HG03025 (cell line): ENCODE results near the gene TFB2M.
A peak's percentile ranks its signal among the peaks of the same experiment; 100 is the strongest.
"Not testable (repeated sequence)": the region's sequence is repeated elsewhere in the genome, so short reads cannot be mapped to it uniquely, and the experiment has no call there.

Experiments used
- ATAC-seq: cut with Tn5 transposase; IDR thresholded peaks from one replicate; pipeline ENCODE4 v1.9.1; 2021; ENCODE audit warnings: mild to moderate bottlenecking, moderate library complexity; ENCODE audit not compliant: unreplicated experiment, low FRiP score

Gene TFB2M, protein sequence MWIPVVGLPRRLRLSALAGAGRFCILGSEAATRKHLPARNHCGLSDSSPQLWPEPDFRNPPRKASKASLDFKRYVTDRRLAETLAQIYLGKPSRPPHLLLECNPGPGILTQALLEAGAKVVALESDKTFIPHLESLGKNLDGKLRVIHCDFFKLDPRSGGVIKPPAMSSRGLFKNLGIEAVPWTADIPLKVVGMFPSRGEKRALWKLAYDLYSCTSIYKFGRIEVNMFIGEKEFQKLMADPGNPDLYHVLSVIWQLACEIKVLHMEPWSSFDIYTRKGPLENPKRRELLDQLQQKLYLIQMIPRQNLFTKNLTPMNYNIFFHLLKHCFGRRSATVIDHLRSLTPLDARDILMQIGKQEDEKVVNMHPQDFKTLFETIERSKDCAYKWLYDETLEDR

DNA sequence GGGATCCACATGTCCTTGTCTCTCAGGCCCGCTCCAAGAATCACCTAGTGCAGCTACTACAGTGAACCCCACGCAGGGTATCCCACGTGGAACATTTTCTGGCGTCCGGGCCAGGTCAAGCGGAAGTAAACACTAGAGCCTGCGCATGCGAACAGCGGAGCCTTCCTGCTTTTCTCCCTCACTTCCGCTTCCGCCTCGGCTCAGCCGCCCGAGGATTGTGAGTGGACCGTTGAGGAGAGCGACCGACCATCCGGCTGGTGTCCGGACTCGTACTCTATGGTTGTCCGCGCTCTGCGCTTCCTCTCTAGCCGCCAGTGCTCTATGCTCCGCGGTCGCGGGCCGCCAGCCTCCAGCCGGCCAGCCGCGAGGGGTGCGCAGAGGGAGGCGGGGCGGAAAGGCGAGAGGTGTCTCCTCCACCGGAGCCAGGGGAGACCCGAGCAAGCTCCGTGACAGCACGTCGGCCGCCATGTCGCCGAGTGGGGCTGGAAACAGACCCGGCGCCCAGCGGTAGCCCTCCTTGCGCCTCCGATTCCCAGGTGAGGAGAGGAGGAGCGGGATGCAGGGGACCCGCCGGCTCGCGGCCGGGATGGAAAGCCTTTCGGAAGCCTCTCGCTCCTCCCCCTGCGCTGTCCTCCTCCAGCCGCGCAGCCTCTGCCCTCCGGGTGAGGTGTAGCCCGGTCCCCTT, at the start of gene TFB2M, which contains the start of gene CNST:
Gene TFB2M, minus strand, starts transcription at position 134 of the 685 bp plus-strand sequence. Its CDS starts 123 bp downstream, at position 11.
Gene CNST, plus strand, starts transcription at position 329 of the 685 bp plus-strand sequence. CDS start 25,107 bp downstream, outside the sequence.
- ATAC-seq, result peak; percentile 94

DNA sequence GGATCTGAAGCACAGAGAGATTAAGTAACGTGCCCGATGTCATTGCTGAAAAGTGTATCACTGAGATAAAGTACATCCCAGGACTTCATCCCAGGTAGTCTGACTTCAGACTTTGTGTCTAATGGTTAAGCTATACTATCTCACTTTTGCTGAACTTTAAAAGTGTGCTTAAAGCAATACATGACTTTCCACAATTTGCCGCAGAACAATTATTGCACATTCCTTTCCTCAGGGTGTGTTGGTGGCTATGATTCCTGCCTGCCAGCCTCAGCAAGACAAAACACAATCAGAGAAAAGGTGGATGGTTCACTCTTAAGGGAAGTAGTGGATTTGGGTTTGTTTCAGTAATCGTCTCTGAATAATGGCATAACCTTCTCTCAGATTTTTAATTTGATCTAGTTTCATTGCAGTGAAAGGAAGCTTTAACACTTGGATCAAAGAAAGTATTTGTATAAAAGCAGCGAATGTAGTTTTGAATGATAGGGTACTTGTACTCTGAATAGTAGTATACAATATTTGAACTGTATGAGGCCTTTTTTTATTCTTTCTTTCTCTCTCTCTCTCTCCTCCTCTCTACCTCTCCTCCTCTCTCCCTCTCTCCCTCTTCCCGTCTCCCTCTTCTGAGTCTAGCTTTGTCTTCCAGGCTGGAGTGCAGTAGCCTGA, 47.2 kb upstream of the TFB2M start:
- no peak for ATAC-seq

DNA sequence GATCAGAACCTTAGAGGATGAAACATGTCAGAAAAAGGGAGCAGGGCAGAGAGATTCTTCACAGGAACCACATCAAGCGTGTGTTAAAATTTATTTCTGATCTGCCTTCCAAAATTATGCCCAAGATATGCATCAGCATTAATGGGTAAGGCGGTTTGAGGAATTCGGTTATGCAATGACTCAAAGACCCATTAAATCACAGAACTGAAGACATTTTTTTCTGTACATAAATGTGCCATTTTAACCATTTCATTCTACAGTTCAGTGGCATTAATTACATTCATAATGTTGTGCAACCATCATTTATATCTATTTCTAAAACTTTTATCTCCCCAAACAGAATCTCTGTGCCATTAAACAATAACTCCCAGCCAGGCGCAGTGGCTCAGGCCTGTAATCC, 43.6 kb upstream of the TFB2M start:
- ATAC-seq, result no peak

DNA sequence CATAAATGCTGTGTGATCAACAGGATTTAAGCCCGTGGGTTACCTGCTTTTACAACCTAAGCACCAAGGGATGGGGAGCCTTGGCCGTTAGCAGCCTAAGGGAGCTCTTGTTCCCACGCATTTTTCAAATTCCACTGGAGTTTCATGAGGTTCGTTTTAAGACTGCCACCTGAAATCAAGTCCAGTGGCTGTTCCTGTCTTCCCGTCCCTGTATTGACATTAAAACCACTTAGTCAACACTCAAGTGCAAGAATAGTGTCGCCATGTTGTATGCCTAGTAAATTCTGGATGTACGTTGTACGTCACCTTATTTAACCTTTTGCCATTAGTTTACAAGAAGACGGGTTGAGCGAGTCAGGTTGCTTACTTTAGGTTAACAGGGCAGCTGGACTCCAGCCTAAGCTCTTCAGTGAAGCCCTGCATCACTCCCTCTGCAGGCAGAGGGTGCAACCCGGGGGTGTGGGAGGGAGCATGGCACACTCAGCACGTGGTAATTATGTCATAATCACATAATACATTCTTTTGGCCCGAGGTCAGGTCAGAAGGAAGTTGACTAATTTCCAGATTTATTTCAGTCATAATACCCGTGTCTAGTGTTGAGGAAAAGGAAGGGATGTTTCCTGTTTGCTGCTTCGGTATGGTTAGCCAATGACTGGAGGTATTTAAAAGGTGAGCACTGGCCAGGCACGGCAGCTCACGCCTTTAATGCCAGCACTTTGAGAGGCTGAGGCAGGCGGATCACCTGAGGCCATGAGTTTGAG, 42.7 kb upstream of the TFB2M start:
- no peak for ATAC-seq

DNA sequence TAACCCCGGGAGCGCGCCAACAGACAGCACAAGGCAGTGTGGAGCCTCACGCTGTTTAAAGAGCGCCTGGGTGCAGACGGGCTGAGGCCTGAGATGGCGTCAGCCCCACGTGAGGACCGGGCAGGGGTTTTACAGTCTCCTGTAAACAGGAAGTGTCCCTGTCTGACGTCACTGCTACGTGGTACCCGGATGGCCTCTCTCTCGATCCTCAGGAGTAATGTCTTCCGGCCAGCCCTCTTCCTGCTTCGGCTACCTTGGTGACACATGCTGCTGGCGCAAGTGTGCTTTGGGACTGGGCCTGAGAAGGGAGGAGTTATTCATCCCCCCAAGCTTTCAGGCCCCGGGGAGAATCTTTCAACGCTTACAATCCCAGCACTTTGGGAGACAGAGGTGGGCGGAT, 41.4 kb upstream of the TFB2M start:
- ATAC-seq, result no peak

DNA sequence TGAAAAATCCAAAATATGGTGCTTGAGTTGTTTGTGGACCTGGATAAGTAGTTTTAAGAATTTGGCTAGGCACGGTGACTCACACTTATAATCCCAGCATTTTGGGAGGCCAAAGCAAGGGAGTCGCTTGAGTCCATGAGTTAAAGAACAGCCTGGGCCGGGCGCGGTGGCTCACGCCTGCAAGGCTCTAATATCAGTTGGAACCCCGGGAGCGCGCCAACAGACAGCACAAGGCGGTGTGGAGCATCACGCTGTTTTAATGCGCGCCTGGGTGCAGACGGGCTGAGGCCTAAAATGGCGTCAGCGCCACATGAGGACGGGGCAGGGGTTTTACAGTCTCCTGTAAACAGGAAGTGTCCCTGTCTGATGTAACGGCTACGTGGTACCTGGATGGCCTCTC, 39.2 kb upstream of the TFB2M start:
- not testable (repeated sequence) for ATAC-seq

DNA sequence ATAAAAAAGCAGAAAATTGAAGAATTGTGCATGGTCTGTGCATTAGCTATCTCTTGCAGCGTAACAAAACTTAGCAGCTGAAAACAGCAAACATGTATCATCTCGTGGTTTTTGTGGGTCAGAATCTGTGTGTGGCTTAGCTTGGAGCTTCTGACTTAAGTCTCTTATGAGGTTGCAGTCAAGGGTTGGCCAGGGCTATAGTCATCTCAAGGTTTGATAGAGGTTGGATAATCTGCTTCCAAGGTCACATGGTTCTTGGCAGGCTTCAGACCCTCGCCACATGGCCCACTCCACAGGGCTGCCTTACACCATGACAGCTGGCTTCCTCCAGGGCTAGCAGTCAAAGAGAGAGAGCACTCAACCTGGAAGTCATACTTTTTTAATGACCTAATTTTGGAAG, 36.1 kb upstream of the TFB2M start:
- no peak for ATAC-seq

DNA sequence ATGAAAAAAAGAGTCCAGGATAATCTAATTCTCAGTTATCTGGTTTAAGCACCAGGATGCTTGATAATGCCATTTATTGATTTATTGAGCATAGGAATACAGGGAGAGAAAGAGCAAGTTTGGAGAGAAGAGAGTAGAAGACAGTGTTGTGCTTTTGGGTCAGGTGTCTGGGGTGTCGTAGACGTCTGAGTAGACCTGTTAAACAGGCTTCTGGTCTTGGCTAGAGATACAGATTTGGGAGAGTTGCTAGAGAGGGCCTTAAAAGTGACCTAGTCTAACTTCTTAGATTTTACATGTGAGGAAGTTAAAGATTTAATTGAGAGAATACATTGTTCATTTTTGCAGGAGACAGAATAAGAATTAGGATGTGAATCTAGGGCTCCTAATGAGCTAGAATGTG, 34.5 kb upstream of the TFB2M start:
- no peak for ATAC-seq

DNA sequence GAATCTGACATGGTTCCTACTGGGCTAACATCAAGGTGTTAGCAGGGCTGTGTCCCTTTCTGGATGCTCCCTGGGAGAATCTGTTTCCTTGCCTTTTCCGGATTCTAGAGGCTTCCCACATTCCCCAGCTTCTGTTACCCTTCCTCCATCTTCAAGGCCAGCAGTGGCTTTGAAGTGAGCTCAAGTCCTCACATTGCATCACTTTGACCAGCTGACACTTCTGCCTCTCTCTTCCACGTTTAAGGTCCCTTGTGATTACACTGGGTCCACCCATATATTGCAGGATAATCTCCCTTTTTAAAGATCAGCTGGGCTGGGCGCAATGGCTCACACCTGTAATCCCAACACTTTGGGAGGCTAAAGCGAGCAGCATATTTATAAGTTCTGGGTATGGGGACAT, 33.3 kb upstream of the TFB2M start:
- ATAC-seq, result no peak

DNA sequence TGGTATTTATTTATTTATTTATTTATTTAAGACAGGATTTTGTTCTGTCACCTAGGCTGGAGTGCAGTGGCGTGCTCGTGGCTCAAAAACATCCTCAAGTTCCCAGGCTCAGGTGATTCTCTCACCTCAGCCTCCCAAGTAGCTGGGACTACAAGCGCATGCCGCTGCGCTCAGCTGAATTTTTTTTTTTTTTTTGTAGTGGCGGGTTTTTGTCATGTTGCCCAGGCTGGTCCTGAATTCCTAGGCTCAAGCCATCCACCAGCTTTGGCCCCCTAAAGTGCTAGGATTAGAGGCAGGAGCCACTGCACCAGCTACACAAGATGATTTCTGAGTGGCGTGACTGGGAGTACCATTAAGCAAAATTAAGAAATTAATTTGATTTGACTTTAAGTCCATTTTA, 31.9 kb upstream of the TFB2M start:
- no peak for ATAC-seq

DNA sequence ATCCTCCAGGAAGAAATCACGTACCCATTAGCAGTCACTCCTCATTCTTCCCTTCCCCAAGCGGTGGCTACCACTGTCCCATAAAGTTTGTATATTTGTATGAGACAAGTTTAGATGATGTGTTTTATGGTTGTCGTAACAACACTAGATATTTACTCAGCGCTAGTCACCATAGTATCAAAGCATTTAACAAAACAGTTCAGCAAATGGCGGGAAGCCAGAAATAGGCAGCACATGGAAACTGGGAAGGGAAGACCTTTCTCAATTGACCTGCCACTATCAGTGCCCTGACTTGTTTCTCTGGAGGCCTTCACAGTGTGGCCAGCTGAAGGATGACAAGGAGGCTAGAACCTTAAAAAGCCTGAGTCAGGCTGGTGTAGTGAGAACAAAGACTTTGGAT, 31.3 kb upstream of the TFB2M start:
- ATAC-seq, result no peak

DNA sequence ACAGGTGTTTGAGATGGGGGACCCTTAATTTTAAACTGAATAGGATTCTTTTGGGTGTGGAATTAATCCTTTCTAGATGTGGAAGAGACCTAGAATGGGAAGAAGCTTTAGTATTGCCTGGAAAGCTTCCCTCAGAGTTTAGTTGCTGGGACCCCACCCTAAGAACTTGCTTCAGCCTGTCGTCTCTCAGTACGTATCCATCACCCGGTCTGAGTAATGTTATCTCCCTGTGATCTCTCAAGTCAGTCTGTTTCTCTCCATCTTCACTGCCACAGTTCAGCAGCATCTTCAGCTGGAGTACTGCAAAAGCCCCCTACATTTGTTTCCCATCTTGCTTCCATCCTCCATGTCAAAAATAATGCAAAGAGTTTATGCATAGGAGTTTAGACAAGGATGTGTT, 29.1 kb upstream of the TFB2M start:
- ATAC-seq, result no peak

DNA sequence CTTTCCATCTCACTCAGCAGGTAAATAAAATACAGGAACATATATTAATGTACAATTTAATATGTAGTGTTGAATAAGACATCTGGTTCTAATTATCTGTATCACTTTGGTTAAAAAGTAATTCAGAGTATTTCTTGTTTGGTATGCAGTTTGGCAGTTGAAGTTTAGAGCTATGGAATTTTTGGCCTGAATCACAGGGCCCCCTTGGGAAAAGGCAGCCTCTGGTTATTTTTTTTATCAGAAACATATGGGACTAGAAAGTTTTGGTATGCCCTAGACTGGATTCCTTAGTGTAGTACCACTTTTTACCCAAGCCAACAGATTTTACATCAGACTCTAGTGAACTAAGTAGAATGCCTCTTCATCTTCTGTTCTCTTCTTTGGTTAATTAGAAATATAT, 26.6 kb upstream of the TFB2M start:
- no peak for ATAC-seq

DNA sequence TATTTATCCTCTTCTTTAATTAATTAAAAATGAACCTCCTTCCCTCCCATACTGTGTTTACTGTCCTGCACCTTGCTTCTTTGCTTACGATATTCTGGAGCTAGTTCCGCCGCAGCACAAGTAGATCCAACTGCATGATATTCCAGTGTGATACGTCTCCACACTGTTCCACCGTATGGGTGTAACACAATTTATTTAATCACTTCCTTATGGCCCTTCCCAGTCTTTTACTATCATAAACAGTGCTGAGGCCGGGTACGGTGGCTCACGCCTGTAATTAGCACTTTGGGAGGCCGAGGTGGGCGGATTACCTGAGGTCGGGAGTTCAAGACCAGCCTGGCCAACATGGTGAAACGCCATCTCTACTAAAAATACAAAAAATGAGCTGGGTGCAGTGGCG, 25.9 kb upstream of the TFB2M start:
- ATAC-seq, result no peak

DNA sequence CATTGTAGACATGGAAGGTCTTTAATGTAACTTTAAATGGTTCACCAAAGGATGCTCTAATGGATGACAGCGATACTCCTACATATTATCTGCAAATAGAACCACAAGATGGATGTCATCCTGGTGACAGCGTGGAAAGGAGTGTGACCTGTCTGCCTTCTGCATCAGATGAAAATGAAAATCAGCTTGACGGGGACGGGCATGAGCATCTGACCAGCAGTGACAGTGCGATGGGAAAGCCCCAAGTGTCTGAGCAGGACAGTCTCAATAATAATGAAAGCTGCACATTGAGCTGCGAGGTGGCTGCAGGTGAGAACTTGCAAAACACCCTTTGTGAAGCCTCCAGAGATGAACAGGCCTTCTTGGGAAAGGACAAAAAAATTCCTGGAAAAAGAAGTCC, 25.4 kb upstream of the TFB2M start:
- ATAC-seq, result peak; percentile 89

DNA sequence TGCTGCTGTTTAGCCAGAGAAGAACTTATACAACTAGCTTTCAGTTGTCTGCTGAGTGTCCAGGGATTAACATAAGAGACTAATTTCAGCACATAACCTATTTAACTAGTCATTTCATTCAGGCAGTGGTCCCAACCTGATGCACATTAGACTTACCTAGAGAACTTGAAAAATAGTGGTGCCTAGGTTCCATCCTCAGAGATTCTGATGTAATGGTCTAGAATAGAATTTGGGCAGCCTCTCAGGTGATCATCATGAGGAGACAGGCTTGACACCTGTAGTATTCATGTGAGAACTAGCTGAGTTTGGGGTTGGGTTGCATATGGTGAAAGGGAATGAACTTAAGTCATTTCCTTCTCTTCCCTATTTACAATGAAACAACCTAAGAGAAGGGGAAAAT, 25.0 kb upstream of the TFB2M start:
- ATAC-seq, result peak; percentile 33

DNA sequence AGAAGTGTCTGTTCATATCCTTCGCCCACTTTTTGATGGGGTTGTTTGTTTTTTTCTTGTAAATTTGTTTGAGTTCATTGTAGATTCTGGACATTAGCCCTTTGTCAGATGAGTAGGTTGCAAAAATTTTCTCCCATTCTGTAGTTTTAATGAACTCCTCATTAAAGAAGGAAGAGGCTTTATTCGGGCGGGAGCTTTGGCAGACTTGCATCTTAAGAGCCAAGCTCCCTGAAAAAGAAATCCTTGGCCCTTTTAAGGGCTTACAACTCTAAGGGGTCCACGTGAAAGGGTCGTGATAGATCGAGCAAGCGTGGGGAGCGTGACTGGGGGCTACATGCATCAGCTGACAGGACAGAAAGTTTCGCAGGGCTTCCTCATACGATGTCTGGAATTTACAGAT, 23.9 kb upstream of the TFB2M start:
- not testable (repeated sequence) for ATAC-seq

DNA sequence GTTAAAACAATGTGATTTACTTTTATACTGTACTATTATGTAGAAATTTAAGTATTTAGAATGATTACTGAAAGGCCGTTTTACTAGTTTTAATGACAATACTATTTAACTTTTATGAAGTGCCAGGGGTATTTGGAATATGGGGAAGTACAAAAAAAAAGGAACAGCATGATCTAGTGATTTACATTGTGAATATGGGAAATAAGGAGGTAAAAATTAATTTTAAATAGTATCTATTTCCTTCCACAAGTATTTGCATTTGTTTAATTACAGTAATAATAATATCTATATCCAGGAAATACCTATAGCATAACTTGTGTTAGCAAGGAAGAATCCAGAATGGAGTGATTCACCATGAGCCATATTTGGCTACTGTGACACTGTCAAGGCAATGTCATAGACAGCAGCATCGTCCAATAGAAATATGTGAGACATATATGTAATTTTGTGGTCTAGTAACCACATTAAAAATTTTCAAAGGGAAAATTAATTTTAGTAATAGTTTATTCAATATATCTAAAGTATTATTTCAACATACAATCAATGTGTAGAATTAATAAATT, 22.2 kb upstream of the TFB2M start:
- ATAC-seq, result no peak

DNA sequence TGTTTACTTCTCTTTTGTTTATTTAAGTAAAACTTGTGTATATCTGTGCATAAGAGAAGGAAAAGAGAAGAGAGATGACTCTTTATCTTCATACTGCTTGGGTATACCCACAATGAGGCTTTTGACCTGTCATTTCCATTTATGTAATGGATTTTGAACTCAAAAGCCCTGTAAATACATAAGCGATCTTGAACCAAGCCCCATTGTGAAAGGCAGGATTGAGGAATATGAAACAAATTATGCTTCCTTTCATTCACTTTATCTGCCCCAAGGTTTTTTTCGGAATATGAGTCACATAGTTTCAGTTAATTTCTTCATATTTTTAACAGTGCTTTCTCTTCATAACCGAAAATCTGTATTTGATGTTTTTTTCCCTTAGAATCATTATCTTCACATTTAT, 21.5 kb upstream of the TFB2M start:
- no peak for ATAC-seq

DNA sequence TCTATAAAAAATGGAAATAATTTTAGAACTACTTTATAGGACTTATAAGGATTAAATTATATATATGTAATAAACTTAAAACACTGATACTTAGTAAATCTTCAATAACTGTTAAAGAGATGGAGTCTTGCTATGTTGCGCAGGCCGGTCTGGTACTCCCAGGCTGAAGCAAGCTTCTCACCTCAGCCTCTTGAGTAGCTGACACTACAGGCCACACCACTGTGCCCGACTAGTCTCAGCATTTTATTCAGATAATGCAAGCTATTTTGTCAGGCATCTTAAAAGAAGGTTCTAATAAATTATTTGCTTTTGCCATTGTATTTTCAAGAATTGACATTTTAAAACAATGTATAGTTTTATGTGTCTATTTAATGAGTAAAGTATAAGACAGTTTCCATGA, 21.0 kb upstream of the TFB2M start:
- no peak for ATAC-seq
